ENCODE measurements around the gene CHD2.

- TF ChIP-seq POLR2A (IDR thresholded peaks at IDR 0.05) (no peak), CTCF (IDR thresholded peaks at IDR 0.05) (no peak), POLR2AphosphoS5 (IDR thresholded peaks at IDR 0.05) (no peak)
These were observed 36.0 kb downstream of the CHD2 start for GRCh38 chr15:92936138-92936537.

All from upper lobe of left lung (tissue), 4 donors.